BE2C (cell line): Measurements from ENCODE around the gene GAPVD1.
"Not testable (repeated sequence)": the region's sequence is repeated elsewhere in the genome, so short reads cannot be mapped to it uniquely, and the experiment has no call there.

ENCODE experiments used
- DNase-seq: peaks from one replicate; pipeline ENCODE4 v3.0.0-alpha.2; 2020
- H3K27me3 ChIP-seq: fragments of 250-450 bp; sonication (Bioruptor Pico); 2 replicates; pipeline ENCODE4 v1.5.1; 2020; ENCODE audit warnings: mild to moderate bottlenecking
- H3K36me3 ChIP-seq: fragments of 250-450 bp; sonication (Bioruptor Pico); 2 replicates; pipeline ENCODE4 v1.5.1; 2020; ENCODE audit warnings: mild to moderate bottlenecking
- H3K4me1 ChIP-seq: fragments of 250-450 bp; sonication (Bioruptor Pico); 2 replicates; pipeline ENCODE4 v1.5.1; 2020
- H3K4me3 ChIP-seq: 2 replicates; pipeline ENCODE4 v1.5.1; 2011; ENCODE audit warnings: low read depth, low read length
- H3K9me3 ChIP-seq: fragments of 250-450 bp; sonication (Bioruptor Pico); 2 replicates; pipeline ENCODE4 v1.5.1; 2020
- TF ChIP-seq, protein P1 (sequence below): IDR thresholded peaks from 2 replicates; pipeline ENCODE4 v1.5.1; 2012; ENCODE audit warnings: mild to moderate bottlenecking, low read depth, low read length

GAPVD1 gene

DNA sequence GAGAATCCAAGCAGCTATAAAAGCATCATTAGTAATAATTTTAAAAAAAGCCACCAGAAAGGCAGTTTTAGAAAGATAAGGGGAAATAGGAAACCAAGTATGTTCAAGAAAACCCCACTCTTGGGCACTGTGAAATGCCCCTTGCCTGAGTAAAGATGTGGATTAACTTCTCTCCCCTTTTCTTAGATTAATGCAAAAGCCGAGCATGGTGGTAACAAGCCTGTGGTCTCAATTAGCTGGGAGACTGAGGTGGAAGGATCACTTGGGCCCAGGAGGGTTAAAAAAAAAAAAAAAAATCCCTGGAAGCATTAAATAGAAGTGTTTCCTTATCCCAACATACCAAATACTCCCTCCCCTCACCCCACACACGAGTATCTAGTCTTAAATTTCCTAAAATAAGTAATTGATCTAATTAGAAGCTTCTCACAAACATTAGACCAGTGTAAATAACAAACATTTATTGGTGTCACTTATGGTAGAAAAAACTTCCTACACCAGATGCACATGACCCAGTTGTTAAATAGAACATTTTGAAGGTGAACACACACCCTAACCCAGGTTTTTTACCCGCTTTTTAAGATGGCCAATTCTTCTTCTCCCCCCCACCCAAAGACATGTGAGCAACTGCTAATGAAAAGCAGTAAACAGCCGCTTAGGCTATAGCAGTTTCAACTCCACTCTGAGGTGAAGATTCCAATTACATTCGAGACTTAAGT lies 25.7 kb upstream of the GAPVD1 start:
- H3K9me3 ChIP-seq = no peaks in the 10 kb centered on the region
- H3K4me1 ChIP-seq = peaks cover 4% of the 10 kb centered on the region; the same call in 1 of the 2 replicates
- no peak for DNase-seq
- peaks cover 79% of the 10 kb centered on the region for H3K36me3 ChIP-seq
- TF ChIP-seq, protein P1, sequence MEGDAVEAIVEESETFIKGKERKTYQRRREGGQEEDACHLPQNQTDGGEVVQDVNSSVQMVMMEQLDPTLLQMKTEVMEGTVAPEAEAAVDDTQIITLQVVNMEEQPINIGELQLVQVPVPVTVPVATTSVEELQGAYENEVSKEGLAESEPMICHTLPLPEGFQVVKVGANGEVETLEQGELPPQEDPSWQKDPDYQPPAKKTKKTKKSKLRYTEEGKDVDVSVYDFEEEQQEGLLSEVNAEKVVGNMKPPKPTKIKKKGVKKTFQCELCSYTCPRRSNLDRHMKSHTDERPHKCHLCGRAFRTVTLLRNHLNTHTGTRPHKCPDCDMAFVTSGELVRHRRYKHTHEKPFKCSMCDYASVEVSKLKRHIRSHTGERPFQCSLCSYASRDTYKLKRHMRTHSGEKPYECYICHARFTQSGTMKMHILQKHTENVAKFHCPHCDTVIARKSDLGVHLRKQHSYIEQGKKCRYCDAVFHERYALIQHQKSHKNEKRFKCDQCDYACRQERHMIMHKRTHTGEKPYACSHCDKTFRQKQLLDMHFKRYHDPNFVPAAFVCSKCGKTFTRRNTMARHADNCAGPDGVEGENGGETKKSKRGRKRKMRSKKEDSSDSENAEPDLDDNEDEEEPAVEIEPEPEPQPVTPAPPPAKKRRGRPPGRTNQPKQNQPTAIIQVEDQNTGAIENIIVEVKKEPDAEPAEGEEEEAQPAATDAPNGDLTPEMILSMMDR = no peak
- H3K4me3 ChIP-seq = peak overlapping the region; percentile 80
- no peaks in the 10 kb centered on the region for H3K27me3 ChIP-seq

DNA sequence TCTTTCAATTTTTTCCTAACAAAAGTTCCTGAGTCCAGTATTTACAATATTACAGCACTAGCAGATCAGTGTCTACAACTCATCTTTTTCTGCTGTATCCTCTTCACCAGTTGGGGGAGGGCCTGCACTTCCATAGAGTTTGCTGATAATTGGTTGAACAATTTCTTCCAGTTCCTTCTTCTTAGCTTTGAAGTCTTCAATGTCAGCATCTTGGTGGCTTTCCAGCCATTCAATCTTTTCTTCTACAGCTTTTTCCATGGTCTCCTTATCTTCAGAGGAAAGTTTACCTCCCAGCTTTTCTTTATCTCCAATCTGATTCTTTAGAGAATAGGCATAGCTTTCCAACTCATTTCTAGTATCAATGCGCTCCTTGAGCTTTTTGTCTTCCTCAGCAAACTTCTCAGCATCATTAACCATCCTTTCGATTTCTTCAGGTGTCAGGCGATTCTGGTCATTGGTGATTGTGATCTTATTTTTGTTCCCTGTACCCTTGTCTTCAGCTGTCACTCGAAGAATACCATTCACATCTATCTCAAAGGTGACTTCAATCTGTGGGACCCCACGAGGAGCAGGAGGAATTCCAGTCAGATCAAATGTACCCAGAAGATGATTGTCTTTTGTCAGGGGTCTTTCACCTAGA lies 25.0 kb upstream of the GAPVD1 start:
- H3K4me1 ChIP-seq, DNase-seq, H3K9me3 ChIP-seq, H3K27me3 ChIP-seq: not testable (repeated sequence)
- peak overlapping the region; percentile 80 for H3K4me3 ChIP-seq
- peaks cover 74% of the 10 kb centered on the region for H3K36me3 ChIP-seq

DNA sequence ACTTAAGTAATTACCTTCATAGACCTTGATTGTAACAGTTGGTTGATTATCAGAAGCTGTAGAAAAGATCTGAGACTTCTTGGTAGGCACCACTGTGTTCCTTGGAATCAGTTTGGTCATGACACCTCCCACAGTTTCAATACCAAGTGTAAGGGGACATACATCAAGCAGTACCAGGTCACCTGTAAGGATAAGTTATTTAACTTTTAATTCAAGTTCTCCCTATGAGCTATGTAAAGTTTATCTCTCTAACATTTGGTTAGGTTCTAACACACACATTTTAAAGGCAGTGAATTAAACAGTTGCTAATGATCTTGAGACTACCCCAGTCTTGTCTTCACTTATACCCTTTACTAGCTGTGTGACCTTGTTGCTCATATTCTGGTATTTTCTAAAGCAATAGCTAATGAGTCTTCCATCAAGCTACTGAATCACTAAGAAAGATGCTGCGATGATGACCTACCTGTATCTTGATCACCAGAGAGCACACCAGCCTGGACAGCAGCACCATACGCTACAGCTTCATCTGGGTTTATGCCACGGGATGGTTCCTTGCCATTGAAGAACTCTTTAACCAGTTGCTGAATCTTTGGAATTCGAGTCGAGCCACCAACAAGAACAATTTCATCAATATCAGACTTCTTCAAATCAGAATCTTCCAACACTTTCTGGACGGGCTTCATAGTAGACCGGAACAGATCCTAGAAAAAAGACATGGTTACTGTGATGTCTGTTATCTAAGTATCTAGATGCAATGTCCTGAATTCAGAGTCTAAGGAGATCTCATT lies 23.3 kb upstream of the GAPVD1 start:
- Histone ChIP-seq H3K4me3 (peak overlapping the region; percentile 80), H3K36me3 (peaks cover 69% of the 10 kb centered on the region), H3K27me3 (no peaks in the 10 kb centered on the region), H3K9me3 (no peaks in the 10 kb centered on the region), H3K4me1 (peaks cover 4% of the 10 kb centered on the region; the same call in 1 of the 2 replicates)
- no peak for DNase-seq
- TF ChIP-seq, protein P1 = no peak

DNA sequence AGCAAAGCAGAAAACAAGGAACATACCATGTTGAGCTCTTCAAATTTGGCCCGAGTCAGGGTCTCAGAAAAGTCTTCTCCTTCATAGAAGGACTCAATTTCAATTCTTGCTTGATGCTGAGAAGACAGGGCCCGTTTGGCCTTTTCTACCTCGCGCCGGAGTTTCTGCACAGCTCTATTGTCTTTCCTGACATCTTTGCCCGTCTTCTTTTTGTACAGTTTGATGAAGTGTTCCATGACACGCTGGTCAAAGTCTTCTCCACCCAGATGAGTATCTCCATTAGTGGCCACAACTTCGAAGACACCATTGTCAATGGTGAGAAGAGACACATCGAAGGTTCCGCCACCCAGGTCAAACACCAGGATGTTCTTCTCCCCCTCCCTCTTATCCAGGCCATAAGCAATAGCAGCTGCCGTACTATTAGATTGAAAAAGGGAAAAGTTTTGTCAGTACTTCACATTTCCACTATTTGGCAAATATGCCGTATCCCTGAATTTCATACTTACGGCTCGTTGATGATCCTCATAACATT lies 22.6 kb upstream of the GAPVD1 start:
- Histone ChIP-seq H3K4me3 (peak overlapping the region; percentile 80), H3K9me3 (no peaks in the 10 kb centered on the region), H3K36me3 (peaks cover 63% of the 10 kb centered on the region), H3K27me3 (no peaks in the 10 kb centered on the region), H3K4me1 (peaks cover 4% of the 10 kb centered on the region; the same call in 1 of the 2 replicates)
- TF ChIP-seq, protein P1 = no peak
- DNase-seq = no peak

DNA sequence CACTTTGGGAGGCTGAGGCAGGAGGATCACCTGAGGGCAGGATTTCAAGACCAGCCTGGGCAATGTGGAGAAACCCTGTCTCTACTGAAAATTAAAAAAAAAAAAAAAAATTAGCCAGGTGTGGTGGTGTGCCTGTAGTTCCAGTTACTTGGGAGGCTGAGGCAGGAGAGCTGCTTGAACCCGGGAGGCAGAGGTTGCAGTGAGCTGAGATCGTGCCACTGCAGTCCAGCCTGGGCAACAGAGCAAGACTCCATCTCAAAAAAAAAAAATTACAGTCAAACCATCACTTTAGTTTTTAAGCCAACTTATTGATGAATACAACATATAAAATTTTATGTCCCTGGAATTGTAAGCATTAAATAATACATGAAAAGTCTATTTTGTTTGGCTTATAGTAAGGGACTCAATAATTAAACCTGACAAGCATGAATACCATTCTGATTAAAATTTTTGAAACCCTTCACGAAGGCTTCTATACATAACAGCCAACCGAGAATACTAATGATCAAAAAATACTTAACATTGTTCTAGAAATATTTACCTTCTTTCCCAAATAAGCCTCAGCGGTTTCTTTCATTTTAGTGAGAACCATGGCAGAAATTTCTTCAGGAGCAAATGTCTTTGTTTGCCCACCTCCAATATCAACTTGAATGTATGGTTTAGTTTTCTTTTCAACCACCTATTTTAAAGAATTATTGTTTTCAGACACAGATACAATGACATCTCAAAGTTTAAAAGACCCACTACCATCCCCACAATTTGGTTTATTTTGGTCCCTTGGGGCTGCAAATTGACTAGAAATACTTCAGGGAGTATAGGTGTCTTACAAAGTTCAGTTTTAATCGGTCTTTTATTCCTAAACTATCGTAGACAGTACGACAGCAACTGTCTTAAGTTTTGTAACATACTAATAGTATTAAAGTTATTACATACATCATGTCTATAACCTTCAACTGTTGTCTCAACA lies 21.7 kb upstream of the GAPVD1 start:
- H3K9me3 ChIP-seq = no peaks in the 10 kb centered on the region
- H3K36me3 ChIP-seq = peaks cover 57% of the 10 kb centered on the region
- no peaks in the 10 kb centered on the region for H3K27me3 ChIP-seq
- DNase-seq = no peak
- TF ChIP-seq, protein P1 = no peak
- peaks cover 4% of the 10 kb centered on the region; the same call in 1 of the 2 replicates for H3K4me1 ChIP-seq
- H3K4me3 ChIP-seq = peak overlapping the region; percentile 80
